ENCODE measurements around the gene SSBP2.

DNA sequence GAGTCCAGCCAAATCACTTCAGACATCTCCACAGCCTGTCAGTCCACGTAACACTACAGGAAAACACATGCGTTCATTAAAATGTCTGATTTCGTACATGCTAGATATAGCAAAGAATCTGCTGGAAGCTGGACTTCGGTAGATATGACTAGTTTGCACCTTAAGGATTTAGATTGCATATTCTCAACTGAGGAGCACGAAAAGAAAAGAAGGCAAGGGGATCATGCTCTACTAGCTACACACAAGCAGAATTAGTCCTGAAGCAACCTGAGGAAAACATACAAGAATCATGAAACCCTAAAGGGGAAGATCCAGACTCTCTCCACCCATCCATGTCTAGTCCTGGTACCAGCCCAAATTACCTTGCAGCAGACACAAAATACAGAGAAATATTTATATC lies 36.1 kb upstream of the SSBP2 start:
- TF ChIP-seq, protein P1, sequence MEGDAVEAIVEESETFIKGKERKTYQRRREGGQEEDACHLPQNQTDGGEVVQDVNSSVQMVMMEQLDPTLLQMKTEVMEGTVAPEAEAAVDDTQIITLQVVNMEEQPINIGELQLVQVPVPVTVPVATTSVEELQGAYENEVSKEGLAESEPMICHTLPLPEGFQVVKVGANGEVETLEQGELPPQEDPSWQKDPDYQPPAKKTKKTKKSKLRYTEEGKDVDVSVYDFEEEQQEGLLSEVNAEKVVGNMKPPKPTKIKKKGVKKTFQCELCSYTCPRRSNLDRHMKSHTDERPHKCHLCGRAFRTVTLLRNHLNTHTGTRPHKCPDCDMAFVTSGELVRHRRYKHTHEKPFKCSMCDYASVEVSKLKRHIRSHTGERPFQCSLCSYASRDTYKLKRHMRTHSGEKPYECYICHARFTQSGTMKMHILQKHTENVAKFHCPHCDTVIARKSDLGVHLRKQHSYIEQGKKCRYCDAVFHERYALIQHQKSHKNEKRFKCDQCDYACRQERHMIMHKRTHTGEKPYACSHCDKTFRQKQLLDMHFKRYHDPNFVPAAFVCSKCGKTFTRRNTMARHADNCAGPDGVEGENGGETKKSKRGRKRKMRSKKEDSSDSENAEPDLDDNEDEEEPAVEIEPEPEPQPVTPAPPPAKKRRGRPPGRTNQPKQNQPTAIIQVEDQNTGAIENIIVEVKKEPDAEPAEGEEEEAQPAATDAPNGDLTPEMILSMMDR (IDR thresholded peaks at IDR 0.05; ENCODE audit: borderline replicate concordance, extremely low read depth, low read length, poor library complexity, severe bottlenecking) = no peak
- no peak for TF ChIP-seq EZH2 (IDR thresholded peaks at IDR 0.05; ENCODE audit: borderline replicate concordance, low read depth, low read length, severe bottlenecking)
